ENCODE measurements around the gene C16orf95. TPM values are rescaled to one million over a fixed set of nuclear protein-coding genes. Genes with fewer than 3 reads are reported as not detected.

C16orf95 gene
- total and polyA plus RNA-seq, 2 of the 4 experiments (the other 2 are of a cell fraction), result 2.0 to 4.7 TPM

DNA sequence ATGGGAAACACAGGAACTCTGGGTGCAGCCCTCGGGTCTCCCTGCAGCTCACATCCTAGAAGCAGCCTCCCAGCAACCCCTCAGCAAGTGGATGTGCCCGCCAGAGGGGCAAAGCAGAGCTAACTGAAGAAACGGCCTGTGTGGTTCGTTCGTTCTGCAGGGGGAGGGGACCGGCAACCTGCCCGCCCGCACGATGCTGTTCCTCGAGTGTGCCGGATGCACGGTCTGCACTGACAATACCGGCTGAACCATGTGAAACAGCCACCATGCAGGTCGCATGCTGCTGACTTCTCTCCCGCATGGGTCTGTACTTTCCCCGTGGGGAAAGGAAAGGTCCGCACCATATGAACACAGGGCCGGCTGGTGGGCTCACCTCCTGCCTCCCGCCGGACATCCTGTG, 25.3 kb upstream of the C16orf95 start:
- Histone ChIP-seq H3K36me3 (ENCODE audit: control insufficient read depth, insufficient read depth, low read length) (peaks cover 39% of the 10 kb centered on the region), H3K27me3 (ENCODE audit: control insufficient read depth, insufficient read depth, low read length) (no peaks in the 10 kb centered on the region), H3K4me1 (ENCODE audit: control insufficient read depth, insufficient read depth, low read length) (no peaks in the 10 kb centered on the region), H3K4ac (ENCODE audit: low read depth, low read length) (no peak overlapping the region), H3K79me1 (ENCODE audit: low read depth in 1 of 2, low read length in 2 of 2) (peaks cover 3 to 26% of the 10 kb centered on the region in 2 experiments; a peak in 3 of 4 replicates), H2BK20ac (ENCODE audit: low read depth, low read length) (no peak overlapping the region), H3K23ac (ENCODE audit: low read depth, low read length) (no peak overlapping the region), H2AK5ac (ENCODE audit: low read depth, low read length) (no peak overlapping the region), H2AK9ac (replicated peaks; ENCODE audit: low read depth, low read length, poor library complexity) (no peak overlapping the region), H3K9me1 (ENCODE audit: insufficient read depth, low read length) (0 out of 2 replicates have a peak, but pooled peaks cover 3% of the 10 kb centered on the region), H4K20me1 (ENCODE audit: insufficient read depth, low read length) (peaks cover 12% of the 10 kb centered on the region), H3K9ac (ENCODE audit: low read depth, low read length) (no peak overlapping the region), H2BK5ac (ENCODE audit: low read depth, low read length, poor library complexity, severe bottlenecking) (no peak overlapping the region), H2BK120ac (ENCODE audit: low read depth, low read length) (no peak overlapping the region), H3K56ac (ENCODE audit: extremely low read depth, insufficient read depth, low read length) (no peak overlapping the region), H2AFZ (replicated peaks; ENCODE audit: low read length, poor library complexity) (no peak overlapping the region), H4K5ac (ENCODE audit: low read depth, low read length) (no peak overlapping the region), H3K4me2 (ENCODE audit: low read depth, low read length) (no peak overlapping the region), H4K91ac (ENCODE audit: insufficient read depth, low read depth, low read length) (no peak overlapping the region), H3K14ac (replicated peaks; ENCODE audit: low read depth, low read length) (no peak overlapping the region), H3K4me3 (ENCODE audit: insufficient read depth, low read depth, low read length) (no peak overlapping the region), H3K18ac (ENCODE audit: low read depth, low read length) (no peak overlapping the region), H3K9me3 (ENCODE audit: control insufficient read depth, insufficient read depth, low read length) (no peaks in the 10 kb centered on the region), H4K8ac (ENCODE audit: low read depth in 2 of 2, low read length in 2 of 2) (no peak overlapping the region), H2BK15ac (ENCODE audit: low read depth, low read length) (no peak overlapping the region), H3K27ac (ENCODE audit: insufficient read depth, low read length) (no peak overlapping the region)
- intact Hi-C loops (cut with micrococcal nuclease) (no loop called here), dilution Hi-C loops (cut with HindIII; ENCODE audit: low sequenced_read_pairs, unreplicated experiment) (no loop called here), in situ Hi-C loops (cut with MboI; ENCODE audit: low sequenced_read_pairs) (no loop called here)
- TF ChIP-seq RFX5 (IDR thresholded peaks at IDR 0.05; ENCODE audit: low read depth, low read length) (no peak), NFE2L2 (IDR thresholded peaks at IDR 0.05; ENCODE audit: low read depth, low read length) (no peak), CEBPB (IDR thresholded peaks at IDR 0.05; ENCODE audit: low read depth, low read length) (no peak), RAD21 (IDR thresholded peaks at IDR 0.05; ENCODE audit: low read length) (no peak), MXI1 (IDR thresholded peaks at IDR 0.05; ENCODE audit: borderline replicate concordance, low read depth, low read length) (no peak), FOS (IDR thresholded peaks at IDR 0.05; ENCODE audit: low read depth, low read length) (no peak), POLR2A (IDR thresholded peaks at IDR 0.05; ENCODE audit: low read depth, low read length) (no peak), MAZ (IDR thresholded peaks at IDR 0.05; ENCODE audit: borderline replicate concordance, low read depth, low read length) (no peak), RCOR1 (IDR thresholded peaks at IDR 0.05; ENCODE audit: insufficient replicate concordance, low read length) (no peak), CHD1 (IDR thresholded peaks at IDR 0.05; ENCODE audit: low read depth, low read length) (no peak)
- TF ChIP-seq, protein P1, sequence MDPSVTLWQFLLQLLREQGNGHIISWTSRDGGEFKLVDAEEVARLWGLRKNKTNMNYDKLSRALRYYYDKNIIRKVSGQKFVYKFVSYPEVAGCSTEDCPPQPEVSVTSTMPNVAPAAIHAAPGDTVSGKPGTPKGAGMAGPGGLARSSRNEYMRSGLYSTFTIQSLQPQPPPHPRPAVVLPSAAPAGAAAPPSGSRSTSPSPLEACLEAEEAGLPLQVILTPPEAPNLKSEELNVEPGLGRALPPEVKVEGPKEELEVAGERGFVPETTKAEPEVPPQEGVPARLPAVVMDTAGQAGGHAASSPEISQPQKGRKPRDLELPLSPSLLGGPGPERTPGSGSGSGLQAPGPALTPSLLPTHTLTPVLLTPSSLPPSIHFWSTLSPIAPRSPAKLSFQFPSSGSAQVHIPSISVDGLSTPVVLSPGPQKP (IDR thresholded peaks at IDR 0.05; ENCODE audit: borderline replicate concordance, low read depth, low read length), result no peak
- TF ChIP-seq, protein P2, sequence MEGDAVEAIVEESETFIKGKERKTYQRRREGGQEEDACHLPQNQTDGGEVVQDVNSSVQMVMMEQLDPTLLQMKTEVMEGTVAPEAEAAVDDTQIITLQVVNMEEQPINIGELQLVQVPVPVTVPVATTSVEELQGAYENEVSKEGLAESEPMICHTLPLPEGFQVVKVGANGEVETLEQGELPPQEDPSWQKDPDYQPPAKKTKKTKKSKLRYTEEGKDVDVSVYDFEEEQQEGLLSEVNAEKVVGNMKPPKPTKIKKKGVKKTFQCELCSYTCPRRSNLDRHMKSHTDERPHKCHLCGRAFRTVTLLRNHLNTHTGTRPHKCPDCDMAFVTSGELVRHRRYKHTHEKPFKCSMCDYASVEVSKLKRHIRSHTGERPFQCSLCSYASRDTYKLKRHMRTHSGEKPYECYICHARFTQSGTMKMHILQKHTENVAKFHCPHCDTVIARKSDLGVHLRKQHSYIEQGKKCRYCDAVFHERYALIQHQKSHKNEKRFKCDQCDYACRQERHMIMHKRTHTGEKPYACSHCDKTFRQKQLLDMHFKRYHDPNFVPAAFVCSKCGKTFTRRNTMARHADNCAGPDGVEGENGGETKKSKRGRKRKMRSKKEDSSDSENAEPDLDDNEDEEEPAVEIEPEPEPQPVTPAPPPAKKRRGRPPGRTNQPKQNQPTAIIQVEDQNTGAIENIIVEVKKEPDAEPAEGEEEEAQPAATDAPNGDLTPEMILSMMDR (conservative IDR thresholded peaks at IDR 0.05; ENCODE audit: low read depth, low read length), result no peak
- TF ChIP-seq, protein P3, sequence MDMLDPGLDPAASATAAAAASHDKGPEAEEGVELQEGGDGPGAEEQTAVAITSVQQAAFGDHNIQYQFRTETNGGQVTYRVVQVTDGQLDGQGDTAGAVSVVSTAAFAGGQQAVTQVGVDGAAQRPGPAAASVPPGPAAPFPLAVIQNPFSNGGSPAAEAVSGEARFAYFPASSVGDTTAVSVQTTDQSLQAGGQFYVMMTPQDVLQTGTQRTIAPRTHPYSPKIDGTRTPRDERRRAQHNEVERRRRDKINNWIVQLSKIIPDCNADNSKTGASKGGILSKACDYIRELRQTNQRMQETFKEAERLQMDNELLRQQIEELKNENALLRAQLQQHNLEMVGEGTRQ (IDR thresholded peaks at IDR 0.05; ENCODE audit: low read depth, low read length), result no peak
- BruUV-seq (replicated peaks), result no TSS peak
- ATAC-seq (ENCODE audit: low read depth) (no peak), DNase-seq (no peak)
- WGBS, 2 experiments (ENCODE audit: extremely low coverage in 2 of 2, insufficient read length in 1 of 2), result 97% methylated on average over 15 of the region's 20 CpGs; no CpG with 5 or more reads in 1 of the 2 experiments
- ChIA-PET CTCF (no interaction called here), POLR2A (ENCODE audit: unreplicated experiment) (interaction anchor here (0.6 kb wide), 1 partner anchor 224 kb away, joined by 3 read pairs; no protein-coding TSS in a partner anchor)

Measured in IMR-90 (cell line).